Tibial nerve (tissue), 4 donors: ENCODE measurements around the gene SLC12A7. TPM values are rescaled to one million over a fixed set of nuclear protein-coding genes. Genes with fewer than 3 reads are reported as not detected.

ENCODE experiments used
- DNase-seq, 2 donors: peaks; one replicate each; pipeline ENCODE4 v3.0.0-alpha.2; 2019; ENCODE audit warnings: low spot score in 2 of 2
- H3K27ac ChIP-seq, 4 donors: fragments of 200-600 bp; sonication (generic) in 3 of 4; one replicate each; pipeline ENCODE4 v1.5.1; 2017 to 2019; ENCODE audit warnings: mild to moderate bottlenecking in 1 of 4
- H3K27me3 ChIP-seq, 2 donors: fragments of 200-600 bp; sonication (generic) in 1 of 2; one replicate each; pipeline versions ENCODE4 v1.5.1 to v1.6.0; 2017 to 2019
- H3K36me3 ChIP-seq, 3 donors: fragments of 200-600 bp; sonication (generic); one replicate each; pipeline ENCODE4 v1.5.1; 2018 to 2019
- H3K4me1 ChIP-seq, 4 donors: fragments of 200-600 bp; sonication (generic) in 3 of 4; one replicate each; pipeline ENCODE4 v1.5.1; 2017 to 2019
- H3K4me3 ChIP-seq, 4 donors: fragments of 200-600 bp; sonication (generic) in 3 of 4; one replicate each; pipeline ENCODE4 v1.5.1; 2017 to 2019; ENCODE audit warnings: mild to moderate bottlenecking in 1 of 4, moderate library complexity in 1 of 4
- H3K9me3 ChIP-seq, 4 donors: fragments of 200-600 bp; sonication (generic) in 3 of 4; one replicate each; pipeline ENCODE4 v1.5.1; 2017 to 2019
- EP300 ChIP-seq, 2 donors: sonication (generic); formaldehyde crosslinking; IDR thresholded peaks; one replicate each; pipeline ENCODE4 v1.6.1; 2017; ENCODE audit warnings: antibody characterized with exemption in 2 of 2, mild to moderate bottlenecking in 1 of 2
- POLR2A ChIP-seq, 2 donors: fragments of 450-650 bp; IDR thresholded peaks; one replicate each; pipeline ENCODE4 v1.6.1; 2017; ENCODE audit warnings: antibody characterized with exemption in 2 of 2, mild to moderate bottlenecking in 2 of 2, moderate library complexity in 2 of 2
- WGBS, 2 donors: methylation state at CpG; one replicate each; pipeline ENCODE4 v1.1.5; 2018; 5-methylcytosine and 5-hydroxymethylcytosine counted together
- total RNA-seq, 4 donors: library from RNA; depleted of rRNA; stranded (reverse); fragments of >200 nt; gene quantifications; one replicate each; pipeline ENCODE4 v1.1.0, GENCODE V29; 2016
- TF ChIP-seq, protein P1 (sequence below), 5 experiments: fragments of 200-600 bp in 3 of 5; fragments of 450-650 bp in 2 of 5; sonication (generic) in 3 of 5; IDR thresholded peaks; one replicate each; pipeline ENCODE4 v1.5.1; 2016 to 2019; ENCODE audit warnings: antibody characterized with exemption in 5 of 5, mild to moderate bottlenecking in 3 of 5, moderate library complexity in 2 of 5

Gene SLC12A7
- total RNA-seq, 4 donors from 2014 or later = 11.4 to 39.3 (median 18.8) TPM

DNA sequence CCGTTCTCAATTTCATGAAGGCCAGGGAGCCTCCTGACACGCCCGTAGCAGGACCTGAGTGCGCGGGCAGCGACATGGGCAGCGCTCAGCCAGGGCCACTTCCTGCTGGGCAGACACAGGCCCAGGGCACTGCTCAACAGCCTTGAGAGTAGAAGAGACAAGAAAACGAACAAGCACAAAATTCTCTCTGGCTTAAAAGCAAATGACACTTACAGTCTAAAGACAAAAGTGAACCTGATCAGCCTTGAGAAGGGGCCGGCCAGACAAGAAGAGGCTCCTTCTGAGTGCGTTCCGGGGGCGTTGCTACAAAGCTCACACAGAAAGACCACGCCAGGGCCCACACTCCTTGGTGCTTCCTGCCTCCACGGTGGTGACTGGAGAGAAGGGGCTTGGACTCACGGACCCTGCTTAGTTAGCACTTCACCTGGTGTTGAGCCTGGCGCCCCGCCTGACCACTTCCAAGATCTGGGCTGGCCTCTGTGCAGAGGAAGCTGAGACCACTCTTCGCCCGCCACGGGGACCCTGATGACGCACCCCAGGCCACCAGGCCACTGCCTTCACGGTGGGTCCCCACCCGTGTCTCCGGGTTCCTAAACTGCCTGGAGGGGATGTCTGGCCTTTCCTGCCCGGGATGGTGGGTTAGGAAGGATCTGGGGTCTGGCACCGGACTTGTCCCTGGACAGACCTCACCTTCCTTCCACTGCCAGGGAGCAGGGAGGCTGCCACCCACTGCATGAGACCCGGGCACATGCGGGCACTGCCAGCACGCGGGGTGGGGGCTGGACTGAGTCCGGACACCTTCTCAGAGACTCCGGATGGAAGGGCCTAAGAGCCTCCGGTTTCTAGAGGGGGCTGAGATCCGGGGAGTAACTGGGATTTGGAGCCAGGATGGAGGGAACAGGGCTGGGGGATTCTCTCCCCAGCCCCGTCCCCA, 1.3 kb downstream of the SLC12A7 start:
- no peak for DNase-seq

DNA sequence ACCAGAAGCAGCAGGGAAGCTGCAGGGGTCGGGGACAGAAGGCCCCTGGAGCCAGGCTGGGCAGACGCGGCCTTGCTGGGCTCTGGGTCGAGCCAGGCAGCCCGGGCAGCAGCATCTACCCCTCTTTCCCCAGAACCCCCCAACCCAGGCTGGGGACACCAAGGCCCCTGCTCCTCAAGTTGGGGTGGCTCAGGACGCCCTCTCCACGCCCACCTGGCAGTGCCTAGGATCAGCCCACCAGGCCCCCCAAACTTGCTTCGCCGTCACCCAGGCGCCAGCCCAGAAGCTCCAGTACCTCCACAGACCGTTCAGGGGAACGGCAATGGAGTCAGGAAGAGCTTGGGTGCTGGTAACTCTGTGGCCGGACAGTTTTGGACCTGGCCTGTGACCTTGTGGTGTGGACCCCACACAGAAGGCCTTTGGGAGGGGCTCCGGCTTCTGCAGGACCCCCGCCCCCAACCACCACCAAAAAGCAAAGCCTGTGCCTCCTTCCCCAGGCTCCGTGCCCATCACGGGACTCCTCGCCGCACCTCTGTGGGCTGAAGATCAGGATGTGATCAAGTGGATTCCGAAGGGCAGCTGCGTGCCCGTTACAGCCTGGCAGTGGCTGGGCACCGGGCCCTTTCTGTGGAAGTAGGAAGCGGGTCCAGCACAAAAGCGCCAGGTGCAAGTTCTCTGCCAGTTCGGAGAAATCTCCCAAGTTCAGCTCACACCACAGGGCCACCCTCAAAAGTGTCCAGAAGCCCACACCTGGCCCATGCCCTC, 2.1 kb downstream of the SLC12A7 start:
- no peaks in the 10 kb centered on the region for H3K9me3 ChIP-seq
- H3K27ac ChIP-seq = peak overlapping the region in 3 of 4 donors; percentile 87 to 89 (median 88)
- no peaks in the 10 kb centered on the region for H3K36me3 ChIP-seq
- H3K4me1 ChIP-seq = peaks cover 0 to 50% (median 11%) of the 10 kb centered on the region in 4 donors
- H3K27me3 ChIP-seq = no peaks in the 10 kb centered on the region
- 84 to 90% methylated on average over 24 to 26 of the region's 26 CpGs for whole genome bisulfite sequencing, 2 donors
- TF ChIP-seq, protein P1, sequence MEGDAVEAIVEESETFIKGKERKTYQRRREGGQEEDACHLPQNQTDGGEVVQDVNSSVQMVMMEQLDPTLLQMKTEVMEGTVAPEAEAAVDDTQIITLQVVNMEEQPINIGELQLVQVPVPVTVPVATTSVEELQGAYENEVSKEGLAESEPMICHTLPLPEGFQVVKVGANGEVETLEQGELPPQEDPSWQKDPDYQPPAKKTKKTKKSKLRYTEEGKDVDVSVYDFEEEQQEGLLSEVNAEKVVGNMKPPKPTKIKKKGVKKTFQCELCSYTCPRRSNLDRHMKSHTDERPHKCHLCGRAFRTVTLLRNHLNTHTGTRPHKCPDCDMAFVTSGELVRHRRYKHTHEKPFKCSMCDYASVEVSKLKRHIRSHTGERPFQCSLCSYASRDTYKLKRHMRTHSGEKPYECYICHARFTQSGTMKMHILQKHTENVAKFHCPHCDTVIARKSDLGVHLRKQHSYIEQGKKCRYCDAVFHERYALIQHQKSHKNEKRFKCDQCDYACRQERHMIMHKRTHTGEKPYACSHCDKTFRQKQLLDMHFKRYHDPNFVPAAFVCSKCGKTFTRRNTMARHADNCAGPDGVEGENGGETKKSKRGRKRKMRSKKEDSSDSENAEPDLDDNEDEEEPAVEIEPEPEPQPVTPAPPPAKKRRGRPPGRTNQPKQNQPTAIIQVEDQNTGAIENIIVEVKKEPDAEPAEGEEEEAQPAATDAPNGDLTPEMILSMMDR (IDR thresholded peaks at IDR 0.05) = no peak
- TF ChIP-seq POLR2A (IDR thresholded peaks at IDR 0.05) (no peak), EP300 (IDR thresholded peaks at IDR 0.05) (no peak)
- H3K4me3 ChIP-seq = peak overlapping the region in 2 of 4 donors; percentile 77 to 80
- DNase-seq = no peak

More for the DNA sequence above, 1.3 kb downstream of the SLC12A7 start:
- peak overlapping the region; percentile 72 to 89 (median 88) for H3K27ac ChIP-seq
- TF ChIP-seq, protein P1 (IDR thresholded peaks at IDR 0.05) = no peak
- no peak for TF ChIP-seq EP300 (IDR thresholded peaks at IDR 0.05)
- TF ChIP-seq POLR2A (IDR thresholded peaks at IDR 0.05) = no peak
- peaks cover 0 to 41% (median 7%) of the 10 kb centered on the region in 4 donors for H3K4me1 ChIP-seq
- no peaks in the 10 kb centered on the region for H3K27me3 ChIP-seq
- H3K4me3 ChIP-seq = peak overlapping the region; percentile 77 to 90 (median 82)
- 54 to 60% methylated on average over 31 to 33 of the region's 35 CpGs for WGBS, 2 donors
- no peaks in the 10 kb centered on the region for H3K36me3 ChIP-seq
- H3K9me3 ChIP-seq = no peaks in the 10 kb centered on the region

DNA sequence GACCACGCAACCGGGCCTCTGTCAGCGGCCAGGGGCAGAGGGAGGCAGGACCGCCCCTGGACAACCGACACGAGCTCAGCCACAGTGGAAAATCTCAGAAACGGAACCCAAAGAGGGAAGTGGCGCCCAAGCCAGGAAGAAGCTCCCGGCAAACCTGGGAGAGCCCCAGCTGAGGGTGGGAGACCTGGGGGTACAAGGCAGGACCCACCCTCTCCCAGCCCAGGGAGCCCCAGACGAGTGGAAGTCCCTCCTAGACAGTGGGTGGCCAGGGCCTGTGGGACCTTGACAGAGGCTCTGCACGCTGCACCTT, 3.0 kb downstream of the SLC12A7 start:
- H3K36me3 ChIP-seq = no peaks in the 10 kb centered on the region
- no peak for TF ChIP-seq EP300 (IDR thresholded peaks at IDR 0.05)
- no peak for TF ChIP-seq POLR2A (IDR thresholded peaks at IDR 0.05)
- TF ChIP-seq, protein P1 (IDR thresholded peaks at IDR 0.05) = no peak
- no peaks in the 10 kb centered on the region for H3K27me3 ChIP-seq
- peak overlapping the region in 3 of 4 donors; percentile 6 to 89 (median 19) for H3K27ac ChIP-seq
- no peak for DNase-seq
- 71 to 80% methylated on average over 9 to 11 of the region's 11 CpGs for WGBS, 2 donors
- H3K4me3 ChIP-seq = peak overlapping the region in 1 of 4 donors; percentile 18
- no peaks in the 10 kb centered on the region for H3K9me3 ChIP-seq
- H3K4me1 ChIP-seq = peaks cover 0 to 59% (median 19%) of the 10 kb centered on the region in 4 donors

DNA sequence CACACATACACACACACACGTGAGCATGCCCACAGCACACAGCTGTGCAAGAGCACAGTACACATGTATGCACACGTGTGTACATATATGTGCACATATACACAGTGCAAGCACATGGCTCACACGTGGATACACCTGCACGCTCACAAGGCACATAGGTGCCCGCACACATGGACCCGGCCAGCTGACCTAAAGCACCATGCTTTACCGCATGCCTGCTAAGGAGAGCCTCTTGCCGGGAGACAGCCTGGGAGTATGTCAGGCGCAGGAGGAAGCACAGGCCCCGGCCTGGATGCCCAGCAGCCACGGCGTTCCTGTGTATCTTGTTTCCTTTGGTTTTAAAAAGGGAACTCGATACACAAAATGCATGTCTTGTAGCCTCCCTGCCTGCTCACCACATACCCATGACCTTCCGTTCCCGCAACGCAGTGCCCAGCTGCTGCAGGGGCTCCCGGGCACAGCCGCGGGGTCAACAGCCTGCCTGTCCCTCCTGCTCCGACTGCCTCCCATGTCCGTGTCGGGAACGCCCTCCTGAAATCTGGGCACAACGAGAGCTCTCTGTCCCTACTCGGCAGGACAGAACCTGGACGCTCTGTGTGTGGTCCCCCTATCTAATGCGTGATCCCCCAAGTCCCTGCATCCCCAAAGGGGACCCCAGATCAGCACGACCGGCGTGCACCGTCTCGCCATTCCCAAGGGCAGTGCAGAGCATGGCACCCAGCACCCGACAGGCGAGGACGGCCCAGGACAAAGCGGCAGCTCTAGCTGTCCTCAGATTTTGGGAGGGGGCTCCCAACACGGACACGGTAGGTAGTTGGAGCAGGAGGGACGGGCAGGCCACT, 3.6 kb downstream of the SLC12A7 start:
- TF ChIP-seq POLR2A (IDR thresholded peaks at IDR 0.05) = no peak
- TF ChIP-seq EP300 (IDR thresholded peaks at IDR 0.05) = no peak
- TF ChIP-seq, protein P1 (IDR thresholded peaks at IDR 0.05) = no peak
- Histone ChIP-seq H3K9me3 (no peaks in the 10 kb centered on the region), H3K36me3 (no peaks in the 10 kb centered on the region), H3K4me1 (peaks cover 0 to 64% (median 25%) of the 10 kb centered on the region in 4 donors), H3K4me3 (peak overlapping the region in 1 of 4 donors; percentile 18), H3K27me3 (no peaks in the 10 kb centered on the region), H3K27ac (peak overlapping the region in 3 of 4 donors; percentile 16 to 89 (median 19))
- no peak for DNase-seq
- WGBS, 2 donors = 82% methylated on average over 34 to 39 of the region's 39 CpGs
